Neuronal stem cell (in vitro differentiated cells): ENCODE data around the gene RASGRP3.

Experiments
- DNase-seq: peaks from one replicate; pipeline ENCODE4 v3.0.0-alpha.2; 2013; ENCODE audit warnings: low spot score
- H2AFZ ChIP-seq: one replicate; pipeline ENCODE4 v1.6.1; 2013; ENCODE audit warnings: mild to moderate bottlenecking, low read length, inconsistent platforms
- H2AK5ac ChIP-seq: 2 replicates; pipeline ENCODE4 v1.6.1; 2013; ENCODE audit warnings: low read depth, mild to moderate bottlenecking, inconsistent platforms, low read length, moderate library complexity, mixed read lengths
- H2BK120ac ChIP-seq: 2 replicates; pipeline ENCODE4 v1.6.1; 2013; ENCODE audit warnings: low read depth, mild to moderate bottlenecking, inconsistent platforms, low read length, moderate library complexity, mixed read lengths
- H2BK12ac ChIP-seq: one replicate; pipeline ENCODE4 v1.6.1; 2013; ENCODE audit warnings: low read length, inconsistent platforms
- H2BK15ac ChIP-seq: 2 replicates; pipeline ENCODE4 v1.6.1; 2013; ENCODE audit warnings: mild to moderate bottlenecking, low read length, inconsistent platforms, mixed read lengths
- H2BK5ac ChIP-seq: one replicate; pipeline ENCODE4 v1.6.1; 2013; ENCODE audit warnings: inconsistent platforms, mild to moderate bottlenecking, low read length, moderate library complexity
- H3K14ac ChIP-seq: one replicate; pipeline ENCODE4 v1.6.1; 2013; ENCODE audit warnings: low read length, inconsistent platforms
- H3K18ac ChIP-seq: 2 replicates; pipeline ENCODE4 v1.6.1; 2013; ENCODE audit warnings: low read length, inconsistent platforms
- H3K23ac ChIP-seq: 2 replicates; pipeline ENCODE4 v1.6.1; 2013; ENCODE audit warnings: low read depth, mild to moderate bottlenecking, mixed read lengths, low read length, inconsistent platforms; ENCODE audit not compliant: poor library complexity
- H3K27ac ChIP-seq: replicated peaks from 3 replicates; pipeline ENCODE4 v1.5.1; 2013; ENCODE audit warnings: low read length, inconsistent platforms
- H3K27me3 ChIP-seq, 3 experiments: 2 replicates each; pipeline ENCODE4 v1.6.1; 2013; ENCODE audit warnings: low read length in 3 of 3, mild to moderate bottlenecking in 2 of 3, inconsistent platforms in 1 of 3, low read depth in 1 of 3, mixed read lengths in 1 of 3, moderate library complexity in 1 of 3; ENCODE audit not compliant: control insufficient read depth in 3 of 3, insufficient read depth in 3 of 3
- H3K36me3 ChIP-seq, 2 donors: replicated peaks in 1 of 2; 2 replicates each; pipeline ENCODE4 v1.6.1; 2013; ENCODE audit warnings: low read length in 2 of 2; ENCODE audit not compliant: control insufficient read depth in 2 of 2, insufficient read depth in 2 of 2
- H3K4ac ChIP-seq: 2 replicates; pipeline ENCODE4 v1.6.1; 2013; ENCODE audit warnings: inconsistent platforms, mild to moderate bottlenecking, low read length, moderate library complexity
- H3K4me1 ChIP-seq, 2 donors: 1 replicate in 1 of 2; 2 replicates in 1 of 2; pipeline ENCODE4 v1.6.1; 2013; ENCODE audit warnings: low read length in 2 of 2, low read depth in 1 of 2; ENCODE audit not compliant: control insufficient read depth in 2 of 2, insufficient read depth in 1 of 2
- H3K4me2 ChIP-seq: one replicate; pipeline ENCODE4 v1.6.1; 2013; ENCODE audit warnings: mild to moderate bottlenecking, low read length, inconsistent platforms; ENCODE audit not compliant: insufficient read depth, poor library complexity, severe bottlenecking
- H3K4me3 ChIP-seq, 2 donors: 2 replicates each; pipeline ENCODE4 v1.5.1; 2013; ENCODE audit warnings: low read length in 2 of 2, mild to moderate bottlenecking in 2 of 2, inconsistent platforms in 1 of 2, moderate library complexity in 1 of 2
- H3K79me1 ChIP-seq: one replicate; pipeline ENCODE4 v1.6.1; 2013; ENCODE audit warnings: low read depth, mild to moderate bottlenecking, inconsistent platforms, low read length, moderate library complexity
- H3K9ac ChIP-seq: one replicate; pipeline ENCODE4 v1.6.1; 2013; ENCODE audit warnings: mild to moderate bottlenecking, low read depth, low read length, inconsistent platforms; ENCODE audit not compliant: poor library complexity
- H3K9me3 ChIP-seq, 2 donors: replicated peaks in 1 of 2; 2 replicates each; pipeline versions ENCODE3 to v1.6.1; 2013; ENCODE audit warnings: low read length in 2 of 2, mild to moderate bottlenecking in 2 of 2, inconsistent platforms in 1 of 2, low read depth in 1 of 2, mixed read lengths in 1 of 2, moderate library complexity in 1 of 2; ENCODE audit not compliant: control insufficient read depth in 2 of 2, insufficient read depth in 1 of 2
- H4K8ac ChIP-seq: one replicate; pipeline ENCODE4 v1.6.1; 2013; ENCODE audit warnings: low read depth, mild to moderate bottlenecking, inconsistent platforms, low read length, moderate library complexity
- H4K91ac ChIP-seq: one replicate; pipeline ENCODE4 v1.6.1; 2013; ENCODE audit warnings: low read length, low read depth, mild to moderate bottlenecking, inconsistent platforms; ENCODE audit not compliant: poor library complexity
- WGBS, 2 donors: extraction: QIAGEN DNeasy Blood & Tissue Kit; methylation state at CpG; one replicate each; pipeline ENCODE4 v1.1.7; 2013; ENCODE audit warnings: missing lambda C conversion rate in 2 of 2, mixed read lengths in 1 of 2; ENCODE audit not compliant: insufficient read length in 2 of 2, insufficient replicate concordance in 1 of 2; ENCODE audit errors: extremely low coverage in 2 of 2; 5-methylcytosine and 5-hydroxymethylcytosine counted together

The RASGRP3 gene

DNA sequence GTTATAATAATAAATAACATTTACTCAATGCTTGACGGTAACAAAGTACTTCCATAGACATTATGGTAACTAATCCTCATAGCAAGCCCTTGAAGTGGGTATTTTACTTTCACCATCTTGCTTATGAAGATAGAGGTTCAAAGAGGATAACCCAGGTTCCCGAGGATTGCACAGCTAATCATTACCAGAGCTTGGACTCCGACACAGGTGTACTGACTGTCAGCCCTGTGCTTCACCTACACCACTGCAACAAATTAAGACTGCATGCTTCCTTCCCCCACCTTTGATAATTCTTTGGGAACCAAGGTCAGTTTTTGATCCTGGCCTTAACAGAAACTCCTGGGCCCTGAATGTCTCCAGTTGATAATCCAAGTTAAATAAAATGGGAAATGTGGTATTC is 73.8 kb downstream of the RASGRP3 start:
- Histone ChIP-seq H2BK120ac (no peak overlapping the region), H3K79me1 (no peaks in the 10 kb centered on the region), H3K4ac (no peak overlapping the region), H3K9me3 (no peaks in the 10 kb centered on the region), H3K9ac (no peak overlapping the region), H2BK12ac (no peak overlapping the region), H3K4me2 (no peak overlapping the region), H2AFZ (no peak overlapping the region), H3K4me1 (peaks cover 0 to 3% of the 10 kb centered on the region in 2 donors), H4K8ac (no peak overlapping the region), H3K27me3 (no peaks in the 10 kb centered on the region), H2BK15ac (no peak overlapping the region), H2AK5ac (no peak overlapping the region), H3K4me3 (no peak overlapping the region), H3K18ac (no peak overlapping the region), H3K14ac (no peak overlapping the region), H4K91ac (no peak overlapping the region), H3K36me3 (no peaks in the 10 kb centered on the region), H3K27ac (no peak overlapping the region), H3K23ac (no peak overlapping the region), H2BK5ac (no peak overlapping the region)
- no CpG with 5 or more reads among the region's 3 CpGs for WGBS, 2 donors
- DNase-seq, result no peak

DNA sequence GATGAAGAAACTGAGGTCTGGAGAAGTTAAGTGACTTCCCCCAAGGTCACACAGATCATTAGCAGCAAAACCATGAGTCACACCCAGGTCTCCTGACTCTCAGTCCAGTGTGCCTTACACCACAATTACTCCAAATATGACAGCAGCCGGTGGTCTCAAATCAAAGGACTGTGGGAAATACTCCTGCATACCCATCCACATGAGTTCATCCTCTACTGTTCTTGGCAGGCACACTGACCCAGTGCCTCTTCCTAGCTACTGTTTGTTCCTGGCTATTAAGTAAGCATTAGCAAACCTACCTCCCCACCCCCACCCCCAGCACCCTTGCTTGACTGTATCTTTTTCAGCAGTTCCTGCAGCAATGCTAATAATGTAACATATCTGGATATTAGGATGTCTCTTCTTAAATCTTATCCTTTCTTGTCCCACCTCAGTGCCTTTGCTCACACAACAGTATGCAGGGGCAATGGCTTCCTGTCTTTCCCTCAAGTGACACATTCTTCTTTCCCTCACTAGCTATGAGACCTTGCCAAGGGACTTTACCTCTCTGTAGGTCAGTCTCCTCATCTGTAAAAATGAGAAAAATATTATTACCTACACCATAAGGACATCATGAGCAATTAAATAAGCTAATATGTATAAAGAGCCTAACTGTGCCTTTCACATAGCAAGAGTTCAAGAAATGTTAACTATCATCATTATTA is 76.5 kb downstream of the RASGRP3 start:
- no peak overlapping the region for H3K9ac ChIP-seq
- H3K18ac ChIP-seq, result no peak overlapping the region
- no CpG with 5 or more reads among the region's 1 CpG for WGBS, 2 donors

DNA sequence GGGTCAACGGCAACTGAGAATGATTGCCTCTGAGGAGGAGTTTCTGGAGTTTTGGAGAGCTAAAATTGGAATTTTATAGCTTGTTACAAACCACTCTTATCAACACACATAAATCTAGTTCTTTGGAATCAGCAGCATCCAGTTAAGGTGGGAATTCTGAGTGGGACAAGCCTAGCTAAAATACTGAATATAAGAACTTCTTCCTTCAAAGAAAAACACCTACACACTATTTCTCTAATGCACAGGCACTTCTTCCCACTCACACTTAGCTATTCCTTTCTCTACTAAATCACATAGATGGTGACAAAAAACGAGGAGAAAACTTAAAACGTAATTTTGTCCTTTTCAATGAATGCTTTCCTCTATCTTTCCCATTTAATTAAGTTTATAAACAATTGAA is 79.2 kb downstream of the RASGRP3 start:
- no peaks in the 10 kb centered on the region for H3K36me3 ChIP-seq
- H4K91ac ChIP-seq, result no peak overlapping the region
- no peaks in the 10 kb centered on the region for H3K79me1 ChIP-seq
- no peak overlapping the region for H4K8ac ChIP-seq
- peaks cover 0 to 4% of the 10 kb centered on the region in 2 donors for H3K4me1 ChIP-seq
- no peak overlapping the region for H3K4ac ChIP-seq
- no peak overlapping the region for H3K4me3 ChIP-seq
- H2BK12ac ChIP-seq, result no peak overlapping the region
- no peak overlapping the region for H2AK5ac ChIP-seq
- no peak overlapping the region for H3K23ac ChIP-seq
- H3K4me2 ChIP-seq, result no peak overlapping the region
- no peak overlapping the region for H3K14ac ChIP-seq
- no CpG with 5 or more reads among the region's 3 CpGs for WGBS, 2 donors
- no peak overlapping the region for H3K27ac ChIP-seq
- H2AFZ ChIP-seq, result peak overlapping the region; percentile 85
- H3K27me3 ChIP-seq, result no peaks in the 10 kb centered on the region
- no peak overlapping the region for H2BK5ac ChIP-seq
- H2BK15ac ChIP-seq, result no peak overlapping the region
- H3K18ac ChIP-seq, result no peak overlapping the region
- DNase-seq, result no peak
- H2BK120ac ChIP-seq, result no peak overlapping the region
- H3K9ac ChIP-seq, result no peak overlapping the region
- no peaks in the 10 kb centered on the region for H3K9me3 ChIP-seq

More for the DNA sequence above, 76.5 kb downstream of the RASGRP3 start:
- Histone ChIP-seq H3K4me2 (no peak overlapping the region), H3K4me3 (no peak overlapping the region), H3K36me3 (no peaks in the 10 kb centered on the region), H2BK5ac (no peak overlapping the region), H3K79me1 (no peaks in the 10 kb centered on the region), H2AK5ac (no peak overlapping the region), H3K9me3 (no peaks in the 10 kb centered on the region), H2BK15ac (no peak overlapping the region), H3K23ac (no peak overlapping the region), H4K91ac (no peak overlapping the region), H4K8ac (no peak overlapping the region), H3K27me3 (no peaks in the 10 kb centered on the region), H2BK120ac (no peak overlapping the region), H3K14ac (no peak overlapping the region), H2AFZ (no peak overlapping the region), H3K4me1 (peaks cover 0 to 4% of the 10 kb centered on the region in 2 donors), H2BK12ac (no peak overlapping the region), H3K27ac (no peak overlapping the region), H3K4ac (no peak overlapping the region)
- DNase-seq, result no peak

DNA sequence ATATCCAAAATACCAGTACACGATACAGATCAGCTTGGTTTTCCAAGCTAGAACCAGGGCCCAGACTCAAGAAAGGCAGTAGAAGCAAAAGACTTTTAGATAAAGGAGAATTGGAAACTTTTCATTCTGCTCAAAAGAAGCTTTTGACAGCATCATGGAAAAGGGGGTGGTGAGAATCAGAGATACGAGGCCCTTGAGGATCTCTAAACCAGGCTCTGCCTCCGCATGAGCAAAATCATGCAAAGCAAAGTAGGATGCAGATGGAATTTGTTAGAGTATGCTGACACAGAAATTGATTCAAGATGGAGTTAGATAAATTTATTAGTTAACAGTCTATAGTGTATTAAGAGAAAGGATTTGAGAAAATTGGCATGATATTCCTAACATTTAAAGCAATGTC is 82.9 kb downstream of the RASGRP3 start:
- H2BK5ac ChIP-seq, result no peak overlapping the region
- H3K4me2 ChIP-seq, result no peak overlapping the region
- H4K8ac ChIP-seq, result no peak overlapping the region
- H3K4ac ChIP-seq, result no peak overlapping the region
- H3K4me1 ChIP-seq, result peaks cover 0 to 4% of the 10 kb centered on the region in 2 donors
- H2BK12ac ChIP-seq, result no peak overlapping the region
- no peak overlapping the region for H4K91ac ChIP-seq
- H3K27me3 ChIP-seq, result no peaks in the 10 kb centered on the region
- H3K14ac ChIP-seq, result no peak overlapping the region
- H2AK5ac ChIP-seq, result no peak overlapping the region
- no CpG with 5 or more reads among the region's 3 CpGs for whole genome bisulfite sequencing, 2 donors
- H3K36me3 ChIP-seq, result no peaks in the 10 kb centered on the region
- no peak overlapping the region for H2BK15ac ChIP-seq
- no peak overlapping the region for H3K18ac ChIP-seq
- H3K27ac ChIP-seq, result no peak overlapping the region
- no peak overlapping the region for H3K9ac ChIP-seq
- no peaks in the 10 kb centered on the region for H3K79me1 ChIP-seq
- no peaks in the 10 kb centered on the region for H3K9me3 ChIP-seq
- no peak overlapping the region for H3K4me3 ChIP-seq
- H2BK120ac ChIP-seq, result no peak overlapping the region
- no peak overlapping the region for H3K23ac ChIP-seq
- H2AFZ ChIP-seq, result no peak overlapping the region
- no peak for DNase-seq
